Central memory CD8-positive, alpha-beta T cell (primary cell): Measurements from ENCODE around the gene TNNT2.

Experiments
- ATAC-seq: fragments of 150-1000 bp; cut with Tn5 transposase; replicated peaks from 2 replicates; pipeline ENCODE4 v1.10.0; 2022; ENCODE audit warnings: mild to moderate bottlenecking, moderate FRiP score, moderate number of reproducible peaks; ENCODE audit not compliant: poor library complexity, severe bottlenecking; ENCODE audit errors: extremely low read depth
- DNase-seq, 2 donors: peaks; one replicate each; pipeline ENCODE4 v3.0.0; 2021; ENCODE audit warnings: low spot score in 2 of 2
- H3K27ac Mint-ChIP-seq: one replicate; pipeline ENCODE4 v1.8.0; 2022; ENCODE audit warnings: low read depth, mild to moderate bottlenecking, moderate library complexity, mixed read lengths
- H3K27me3 Mint-ChIP-seq: one replicate; pipeline ENCODE4 v1.8.0; 2022; ENCODE audit warnings: mixed read lengths
- H3K36me3 Mint-ChIP-seq: one replicate; pipeline ENCODE4 v1.8.0; 2022; ENCODE audit warnings: mild to moderate bottlenecking, moderate library complexity, mixed read lengths; ENCODE audit not compliant: insufficient read depth
- H3K4me1 Mint-ChIP-seq: one replicate; pipeline ENCODE4 v1.8.0; 2022; ENCODE audit warnings: mixed read lengths
- H3K4me3 Mint-ChIP-seq: one replicate; pipeline ENCODE4 v1.8.0; 2022; ENCODE audit warnings: mild to moderate bottlenecking, moderate library complexity, mixed read lengths
- H3K9me3 Mint-ChIP-seq: one replicate; pipeline ENCODE4 v1.8.0; 2022; ENCODE audit warnings: mixed read lengths

Gene TNNT2

DNA sequence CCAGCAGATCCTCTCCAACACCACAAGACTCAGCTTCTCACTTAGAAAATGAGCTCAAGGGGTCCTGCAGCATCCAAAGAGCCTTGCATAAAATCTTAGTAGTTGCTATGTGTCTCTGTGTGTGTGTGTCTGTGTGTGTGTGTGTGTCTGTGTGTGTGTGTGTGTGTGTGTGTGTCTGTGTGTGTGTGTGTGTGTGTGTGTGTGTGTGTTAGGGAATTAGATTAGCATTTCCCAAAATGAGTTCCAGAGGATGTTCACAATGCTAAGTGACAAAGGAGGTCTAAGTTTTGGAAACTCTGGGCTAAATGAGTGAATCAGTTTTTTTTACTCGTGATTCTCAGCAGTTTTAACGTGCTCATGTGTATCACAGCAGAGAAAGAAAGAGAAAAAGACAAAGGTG is 30.5 kb downstream of the TNNT2 start:
- Mint-ChIP-seq H3K36me3 (peaks cover 3% of the 10 kb centered on the region), H3K4me3 (no peak overlapping the region), H3K4me1 (no peaks in the 10 kb centered on the region), H3K9me3 (no peaks in the 10 kb centered on the region), H3K27ac (no peak overlapping the region), H3K27me3 (peaks cover 35% of the 10 kb centered on the region)
- DNase-seq (no peak), ATAC-seq (no peak)

DNA sequence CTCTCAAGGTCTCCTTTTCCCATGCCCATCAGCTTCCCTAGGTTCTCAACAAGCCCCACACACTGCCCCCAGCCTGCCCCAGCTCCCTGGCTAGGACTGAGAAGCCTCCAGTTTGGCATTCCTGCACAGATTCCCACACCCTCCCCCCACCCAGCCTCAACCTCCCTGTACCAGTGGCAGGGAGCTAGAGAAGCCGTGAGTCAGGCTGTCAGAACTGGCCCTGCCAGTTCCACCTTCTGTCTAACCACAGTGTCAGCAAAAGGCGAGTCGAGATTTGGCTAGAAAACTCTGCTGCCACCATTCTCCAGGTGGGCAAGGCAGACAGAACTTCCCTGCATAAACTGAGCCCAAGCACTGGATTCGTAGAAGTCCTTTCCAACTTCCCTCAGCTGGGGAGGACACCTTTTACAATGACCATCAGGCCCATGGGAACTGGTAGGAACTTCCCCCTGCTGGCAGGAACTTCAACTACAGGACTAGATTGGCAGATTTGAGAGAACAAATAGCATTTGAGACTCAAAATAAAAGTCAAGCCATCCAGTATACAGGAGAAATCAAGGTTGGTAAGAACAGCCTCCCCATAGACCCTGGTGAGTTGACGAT is 31.0 kb downstream of the TNNT2 start:
- Mint-ChIP-seq H3K4me1 (no peaks in the 10 kb centered on the region), H3K27ac (no peak overlapping the region), H3K4me3 (no peak overlapping the region), H3K36me3 (peaks cover 3% of the 10 kb centered on the region), H3K9me3 (no peaks in the 10 kb centered on the region), H3K27me3 (peaks cover 30% of the 10 kb centered on the region)
- ATAC-seq = no peak
- no peak for DNase-seq

DNA sequence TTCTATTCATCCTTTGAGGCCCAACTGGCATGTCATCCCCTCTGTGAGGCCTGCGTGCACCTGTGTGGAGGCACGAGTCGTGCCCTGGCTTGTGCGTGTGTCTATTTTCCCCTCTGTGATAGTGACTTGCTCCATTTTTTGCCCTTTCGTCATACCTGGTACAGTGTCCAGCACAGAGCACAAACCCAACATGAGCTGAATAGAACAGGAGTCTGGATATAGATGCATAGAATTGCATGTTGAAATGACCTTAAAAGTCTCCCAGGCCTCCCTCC is 32.5 kb downstream of the TNNT2 start:
- ATAC-seq (no peak), DNase-seq (no peak)
- Mint-ChIP-seq H3K4me1 (no peaks in the 10 kb centered on the region), H3K27ac (no peak overlapping the region), H3K27me3 (peaks cover 21% of the 10 kb centered on the region), H3K4me3 (no peak overlapping the region), H3K9me3 (no peaks in the 10 kb centered on the region), H3K36me3 (peaks cover 3% of the 10 kb centered on the region)

DNA sequence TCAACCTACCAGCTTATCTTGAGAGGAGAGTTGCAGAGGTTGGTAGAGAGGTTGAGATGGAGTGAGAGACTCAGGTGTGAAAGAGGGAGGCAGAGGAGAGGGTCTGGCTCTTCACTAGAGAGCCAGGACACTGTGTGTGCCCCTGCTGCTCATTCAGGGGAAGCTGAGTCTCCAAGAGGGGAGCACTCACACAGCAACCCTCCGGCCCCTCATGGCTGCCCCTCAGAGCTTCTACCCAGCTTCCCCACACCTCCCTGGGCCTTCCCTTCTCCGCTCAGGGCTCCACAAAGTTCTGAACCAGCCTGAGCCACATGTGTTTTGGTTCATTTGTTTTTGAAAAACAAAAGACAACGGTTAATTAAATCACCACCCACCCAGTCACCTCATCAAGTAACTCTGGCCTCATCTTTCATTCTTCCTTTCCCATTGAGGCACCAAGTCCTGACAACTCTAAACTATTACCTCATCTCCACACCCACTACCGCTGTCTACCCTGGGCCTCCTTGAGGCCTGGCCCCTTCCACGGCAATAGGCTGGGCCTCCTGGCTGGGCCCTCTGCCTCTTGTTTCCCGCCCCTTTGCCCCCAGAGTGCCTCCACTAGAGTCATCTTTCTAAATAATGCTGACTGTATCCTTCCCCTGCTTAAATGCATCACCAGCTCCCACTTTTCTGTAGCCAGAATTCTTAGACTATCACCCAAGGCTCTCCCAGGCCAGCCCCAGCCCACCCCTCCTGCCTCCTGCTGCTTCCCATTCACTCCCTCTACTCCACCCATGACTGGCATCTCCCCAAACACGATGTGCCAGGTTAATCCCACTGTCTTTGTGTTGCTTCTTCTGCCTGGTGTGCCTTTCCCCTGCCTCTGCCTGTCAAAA is 33.0 kb downstream of the TNNT2 start:
- no peak overlapping the region for H3K27ac Mint-ChIP-seq
- no peak for ATAC-seq
- H3K36me3 Mint-ChIP-seq = peaks cover 3% of the 10 kb centered on the region
- no peak for DNase-seq
- no peaks in the 10 kb centered on the region for H3K4me1 Mint-ChIP-seq
- H3K4me3 Mint-ChIP-seq = no peak overlapping the region
- H3K27me3 Mint-ChIP-seq = peaks cover 15% of the 10 kb centered on the region
- H3K9me3 Mint-ChIP-seq = no peaks in the 10 kb centered on the region

DNA sequence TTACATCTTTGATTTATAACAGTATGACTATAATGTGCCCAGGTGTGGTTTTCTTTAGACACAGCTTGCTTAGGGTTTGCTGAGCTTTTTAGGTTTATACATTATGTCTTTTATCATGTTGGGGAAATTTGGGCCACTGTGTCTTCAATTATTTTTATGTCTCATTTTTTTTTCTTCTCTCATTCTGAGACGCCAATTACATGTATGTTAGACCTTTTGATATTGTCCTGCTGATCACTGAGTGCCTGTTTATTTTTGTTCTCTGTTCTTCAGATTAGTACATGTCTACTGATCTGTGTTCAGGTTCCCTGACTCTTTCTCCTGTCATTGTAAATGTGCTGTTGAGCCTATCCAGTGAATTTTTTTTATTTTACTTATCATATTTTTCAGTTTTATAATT is 36.1 kb downstream of the TNNT2 start:
- no peaks in the 10 kb centered on the region for H3K9me3 Mint-ChIP-seq
- no peaks in the 10 kb centered on the region for H3K4me1 Mint-ChIP-seq
- ATAC-seq = no peak
- no peak overlapping the region for H3K4me3 Mint-ChIP-seq
- no peak overlapping the region for H3K27ac Mint-ChIP-seq
- DNase-seq = no peak
- H3K36me3 Mint-ChIP-seq = peaks cover 3% of the 10 kb centered on the region
- H3K27me3 Mint-ChIP-seq = no peaks in the 10 kb centered on the region

DNA sequence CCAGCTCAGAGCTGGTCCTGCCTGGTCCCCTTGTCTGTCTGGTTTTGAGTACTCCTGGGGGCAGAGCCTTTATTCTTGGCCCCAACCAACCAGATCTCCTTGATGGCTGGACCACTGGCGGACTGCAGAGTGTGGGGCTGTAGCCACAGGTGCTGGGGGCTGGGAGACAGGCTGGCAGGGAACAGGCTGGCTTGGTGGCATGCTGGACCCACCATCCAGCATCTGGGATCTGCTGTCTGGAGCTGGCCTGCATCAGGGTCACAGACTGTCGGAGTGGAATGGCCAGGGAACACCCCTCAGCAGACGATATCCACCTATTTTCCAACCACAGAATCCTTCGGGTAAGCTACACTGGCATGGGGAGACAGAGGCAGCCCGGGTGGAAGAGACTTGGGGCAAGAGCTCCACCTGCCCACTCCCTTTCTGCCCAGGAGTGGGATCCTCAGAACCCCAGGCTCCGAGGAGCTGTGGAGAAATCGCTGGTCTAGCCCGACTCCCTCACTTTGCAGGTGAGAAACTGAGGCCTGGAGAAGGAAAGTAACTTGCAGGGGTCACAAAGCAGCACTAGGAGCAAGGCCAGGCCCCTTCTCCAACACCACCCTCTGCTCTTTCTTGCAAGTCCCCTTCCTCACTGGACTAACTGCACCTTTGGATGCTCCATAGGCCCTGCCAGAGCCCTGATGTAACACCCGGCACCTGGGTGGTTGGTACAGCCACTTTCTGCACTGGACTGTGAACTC is 40.6 kb downstream of the TNNT2 start:
- H3K27ac Mint-ChIP-seq = no peak overlapping the region
- DNase-seq (no peak), ATAC-seq (no peak)
- no peaks in the 10 kb centered on the region for H3K4me1 Mint-ChIP-seq
- H3K4me3 Mint-ChIP-seq = no peak overlapping the region
- H3K27me3 Mint-ChIP-seq = no peaks in the 10 kb centered on the region
- H3K9me3 Mint-ChIP-seq = no peaks in the 10 kb centered on the region
- H3K36me3 Mint-ChIP-seq = no peaks in the 10 kb centered on the region

DNA sequence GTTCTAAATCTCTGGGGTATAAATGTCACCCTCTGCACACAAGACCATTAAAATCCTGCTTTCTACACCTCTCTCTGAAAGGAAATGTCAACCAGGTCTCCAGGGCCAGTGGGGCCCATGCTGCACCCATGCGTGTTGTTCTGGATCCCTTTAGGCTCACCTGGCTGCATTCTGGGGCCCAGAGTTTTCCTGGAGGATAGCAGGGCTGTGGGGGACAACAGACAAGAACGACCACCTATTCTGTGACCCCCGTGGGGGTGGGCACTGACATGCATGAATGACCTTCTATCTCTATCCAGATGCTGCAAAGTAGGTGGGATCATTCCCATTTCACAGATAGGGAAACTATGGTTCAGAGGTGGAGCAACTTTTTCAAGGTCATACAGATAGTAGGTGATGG is 41.6 kb downstream of the TNNT2 start:
- DNase-seq = no peak
- Mint-ChIP-seq H3K4me3 (no peak overlapping the region), H3K4me1 (no peaks in the 10 kb centered on the region), H3K36me3 (no peaks in the 10 kb centered on the region), H3K9me3 (no peaks in the 10 kb centered on the region), H3K27me3 (no peaks in the 10 kb centered on the region), H3K27ac (no peak overlapping the region)
- no peak for ATAC-seq

DNA sequence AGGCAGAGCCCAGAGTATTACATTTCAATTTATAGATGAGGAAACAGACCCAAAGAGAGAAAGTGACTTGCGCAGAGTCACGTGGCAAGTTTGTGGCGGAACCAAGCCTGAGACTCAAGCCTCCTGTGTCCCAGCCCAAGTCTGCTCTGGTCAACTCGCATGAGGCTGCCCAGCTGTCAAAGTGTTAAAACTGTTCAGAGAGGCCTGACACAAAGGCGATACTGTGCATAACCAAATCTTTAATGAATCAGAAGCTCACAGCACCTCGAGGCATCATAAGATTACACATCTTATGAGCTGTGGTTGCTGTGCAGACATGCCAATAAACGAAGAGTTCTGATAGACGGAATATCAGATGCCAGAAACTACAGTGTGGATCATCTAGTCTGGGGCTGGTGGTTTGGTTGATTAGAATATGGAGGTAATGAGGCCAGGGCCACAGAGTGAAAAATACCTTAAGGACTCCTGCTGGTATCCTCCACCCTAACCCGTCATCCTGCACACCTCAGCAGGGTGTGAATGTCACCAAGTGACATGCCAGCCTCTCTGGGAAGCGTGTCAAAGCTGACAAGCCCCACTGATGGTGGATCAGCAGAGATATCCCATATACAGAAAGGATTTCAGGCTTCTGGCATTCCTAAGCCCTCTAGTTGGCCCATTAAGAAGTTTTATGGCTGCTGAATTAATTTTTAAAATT is 42.2 kb downstream of the TNNT2 start:
- Mint-ChIP-seq H3K36me3 (no peaks in the 10 kb centered on the region), H3K27me3 (no peaks in the 10 kb centered on the region), H3K9me3 (no peaks in the 10 kb centered on the region), H3K4me3 (no peak overlapping the region), H3K27ac (no peak overlapping the region), H3K4me1 (no peaks in the 10 kb centered on the region)
- ATAC-seq (no peak), DNase-seq (no peak)

DNA sequence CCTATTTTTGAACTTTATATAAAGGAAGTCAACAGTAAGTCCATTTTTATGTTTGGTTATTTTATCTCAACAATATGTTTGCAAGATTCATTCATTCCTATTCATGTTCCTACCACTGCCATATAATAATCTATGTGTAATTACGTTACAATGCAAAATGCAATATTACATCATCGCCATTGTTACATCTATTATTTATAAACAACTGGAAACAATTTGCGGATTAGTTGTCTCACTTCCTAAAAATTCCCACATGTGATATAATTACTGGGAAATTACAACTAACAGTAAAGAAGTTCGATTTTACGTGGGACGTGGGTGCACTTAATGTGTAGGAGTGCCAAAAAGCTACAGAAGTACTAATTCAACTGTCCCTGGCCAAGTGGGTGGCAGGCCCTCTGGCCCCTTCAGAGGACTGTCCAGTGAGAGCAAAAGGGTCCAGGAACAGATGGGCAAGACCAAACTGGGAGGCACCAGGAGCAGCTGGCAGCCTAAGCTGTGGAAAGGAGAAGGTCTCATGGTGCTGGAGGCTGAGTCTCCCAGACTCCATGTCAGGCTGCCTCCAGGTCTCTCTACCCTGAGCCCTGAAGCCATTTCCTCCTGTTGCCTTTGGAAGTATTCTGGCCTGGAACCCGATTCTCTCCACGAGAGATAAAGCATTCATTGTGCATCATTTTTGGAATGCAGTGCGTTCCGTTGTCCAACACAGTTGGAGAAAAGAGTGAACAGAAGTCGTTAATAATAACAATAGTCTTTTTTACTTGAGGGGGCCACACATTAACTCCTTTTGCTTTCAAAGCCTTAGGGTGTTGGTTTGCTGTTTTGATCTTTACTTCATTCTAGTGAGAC is 42.9 kb downstream of the TNNT2 start:
- Mint-ChIP-seq H3K9me3 (no peaks in the 10 kb centered on the region), H3K4me3 (no peak overlapping the region), H3K4me1 (no peaks in the 10 kb centered on the region), H3K27ac (no peak overlapping the region), H3K36me3 (no peaks in the 10 kb centered on the region), H3K27me3 (no peaks in the 10 kb centered on the region)
- no peak for ATAC-seq
- DNase-seq = no peak

DNA sequence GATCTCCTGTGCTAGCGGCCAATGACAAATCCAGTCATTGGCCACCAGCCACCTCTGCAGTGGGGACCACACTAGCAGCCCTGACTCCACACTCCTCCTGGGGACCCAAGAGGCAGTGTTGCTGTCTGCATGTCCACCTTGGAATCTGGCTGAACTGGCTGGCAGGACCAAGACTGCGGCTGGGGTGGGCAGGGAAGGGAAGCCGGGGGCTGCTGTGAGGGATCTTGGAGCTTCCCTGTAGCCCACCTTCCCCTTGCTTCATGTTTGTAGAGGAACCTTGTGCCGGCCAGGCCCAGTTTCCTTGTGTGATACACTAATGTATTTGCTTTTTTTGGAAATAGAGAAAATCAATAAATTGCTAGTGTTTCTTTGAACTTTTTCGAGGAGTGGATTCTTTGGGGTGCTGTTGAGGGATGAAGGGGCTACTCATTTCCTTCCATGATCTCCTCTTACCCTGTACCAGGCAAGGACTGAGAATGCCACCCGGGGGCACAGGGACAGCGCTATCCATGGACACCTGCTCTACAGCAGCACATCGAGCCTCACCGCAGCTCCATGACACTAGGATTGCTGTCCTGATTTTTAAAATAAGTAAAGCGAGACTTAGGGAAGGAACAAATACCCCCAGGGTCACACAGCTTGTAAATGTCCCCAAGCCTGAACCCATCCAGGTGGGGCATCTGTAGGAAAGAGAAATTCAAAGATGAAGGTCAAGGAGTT is 44.7 kb downstream of the TNNT2 start:
- Mint-ChIP-seq H3K36me3 (no peaks in the 10 kb centered on the region), H3K4me1 (no peaks in the 10 kb centered on the region)

DNA sequence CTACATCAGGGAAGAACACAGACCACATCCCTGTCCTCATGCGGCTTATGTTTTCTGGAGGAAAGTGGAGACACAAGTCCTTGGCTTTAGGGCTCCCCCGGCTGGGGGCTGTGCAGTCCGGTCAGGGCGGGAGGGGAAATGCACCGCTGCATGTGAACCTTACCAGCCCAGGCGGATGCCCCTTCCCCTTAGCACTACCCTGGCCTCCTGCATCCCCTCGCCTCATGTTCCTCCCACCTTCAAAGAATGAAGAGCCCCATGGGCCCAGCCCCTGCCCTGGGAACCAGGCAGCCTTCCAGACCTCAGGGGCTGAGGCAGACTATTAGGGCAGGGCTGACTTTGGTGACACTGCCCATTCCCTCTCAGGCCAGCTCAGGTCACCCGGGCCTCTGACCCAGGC is 45.5 kb downstream of the TNNT2 start:
- Mint-ChIP-seq H3K4me3 (no peak overlapping the region), H3K27ac (no peak overlapping the region), H3K36me3 (no peaks in the 10 kb centered on the region), H3K9me3 (no peaks in the 10 kb centered on the region), H3K27me3 (no peaks in the 10 kb centered on the region), H3K4me1 (no peaks in the 10 kb centered on the region)
- DNase-seq (no peak), ATAC-seq (no peak)

More for the DNA sequence above, 44.7 kb downstream of the TNNT2 start:
- Mint-ChIP-seq H3K4me3 (no peak overlapping the region), H3K27ac (no peak overlapping the region), H3K9me3 (no peaks in the 10 kb centered on the region), H3K27me3 (no peaks in the 10 kb centered on the region)
- ATAC-seq (no peak), DNase-seq (no peak)
